Dedifferentiated amniotic fluid mesenchymal stem cell (primary cell): Measurements from ENCODE around the gene TMEM61.
A peak's percentile ranks its signal among the peaks of the same experiment; 100 is the strongest.
"Not testable (repeated sequence)": the region's sequence is repeated elsewhere in the genome, so short reads cannot be mapped to it uniquely, and the experiment has no call there.

ENCODE experiments used
- DNase-seq: peaks from one replicate; pipeline ENCODE4 v3.0.0-alpha.2; 2016; ENCODE audit errors: extremely low spot score

TMEM61 gene

DNA sequence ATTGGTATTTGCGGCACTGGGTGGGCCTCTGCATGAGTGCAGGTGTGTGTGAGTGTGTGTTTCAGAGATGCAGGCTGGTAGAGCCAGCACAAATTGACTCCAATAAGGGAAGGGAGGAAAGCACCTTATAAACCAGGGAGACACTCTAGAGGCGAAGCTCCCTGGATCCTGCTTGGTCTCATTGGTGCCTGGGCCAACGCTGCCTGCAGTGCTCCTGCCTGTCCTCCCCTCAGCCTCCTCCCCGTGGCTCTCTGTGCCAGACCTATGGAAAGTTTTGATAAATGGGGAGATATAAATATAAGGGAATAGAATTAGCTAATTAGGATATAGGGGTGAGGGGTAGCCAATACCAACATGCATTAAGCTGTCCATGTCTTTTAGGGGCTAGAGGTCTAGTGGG is 20.9 kb downstream of the TMEM61 start:
- DNase-seq: no peak

DNA sequence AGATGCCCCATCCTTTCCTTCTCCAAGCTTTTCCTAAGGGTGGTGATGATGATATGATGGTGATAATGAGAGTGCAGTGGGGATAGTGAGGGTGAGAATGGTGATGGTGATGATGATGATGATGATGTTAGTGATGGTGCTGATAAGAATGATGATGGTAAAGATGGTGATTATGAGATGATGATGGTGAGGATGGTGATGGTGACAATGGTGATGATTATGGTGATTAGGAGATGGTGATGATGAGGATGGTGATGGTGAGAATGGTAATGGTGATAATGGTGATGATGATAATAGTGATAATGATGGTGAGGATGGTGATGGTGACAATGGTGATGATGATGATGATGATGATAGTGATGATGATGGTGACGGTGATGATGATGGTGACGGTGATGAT is 22.3 kb downstream of the TMEM61 start:
- no peak for DNase-seq

DNA sequence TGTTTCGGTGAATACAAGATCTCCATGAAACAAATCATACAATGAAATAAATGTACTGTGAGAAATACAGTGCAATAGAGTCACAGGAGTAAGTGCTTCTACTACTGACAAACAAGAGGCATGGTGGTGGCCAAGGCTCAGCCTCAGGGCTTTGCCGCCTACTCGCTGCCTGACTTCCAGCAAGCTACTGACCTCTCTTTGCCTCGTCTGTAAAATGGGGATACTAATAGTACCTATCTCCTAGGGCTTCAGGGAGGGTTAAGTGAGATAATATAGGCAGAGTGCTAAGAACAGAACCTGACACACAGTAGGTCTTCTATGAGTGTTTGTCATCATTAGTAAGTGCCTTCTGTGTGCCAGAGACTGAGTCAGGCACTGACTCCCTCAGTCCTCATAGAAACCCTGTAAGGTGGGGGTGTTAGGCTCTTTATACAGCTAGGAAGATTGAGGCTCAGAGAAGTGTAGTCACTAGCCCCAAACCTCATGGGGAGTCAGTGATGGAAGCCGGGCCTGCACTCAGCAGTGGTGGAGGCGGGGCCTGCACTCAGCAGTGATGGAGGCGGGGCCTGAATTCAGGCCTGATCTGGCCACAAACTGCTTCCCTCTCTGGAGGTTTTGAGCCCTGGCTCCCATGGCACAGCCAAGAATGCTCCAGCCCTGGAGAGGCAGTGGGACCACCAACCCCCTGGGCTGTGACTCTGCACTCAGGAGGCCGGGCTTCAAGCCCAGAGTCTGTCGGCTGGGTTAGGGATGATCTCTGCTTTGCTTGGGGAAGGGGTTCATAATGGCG is 25.1 kb downstream of the TMEM61 start:
- DNase-seq: no peak

DNA sequence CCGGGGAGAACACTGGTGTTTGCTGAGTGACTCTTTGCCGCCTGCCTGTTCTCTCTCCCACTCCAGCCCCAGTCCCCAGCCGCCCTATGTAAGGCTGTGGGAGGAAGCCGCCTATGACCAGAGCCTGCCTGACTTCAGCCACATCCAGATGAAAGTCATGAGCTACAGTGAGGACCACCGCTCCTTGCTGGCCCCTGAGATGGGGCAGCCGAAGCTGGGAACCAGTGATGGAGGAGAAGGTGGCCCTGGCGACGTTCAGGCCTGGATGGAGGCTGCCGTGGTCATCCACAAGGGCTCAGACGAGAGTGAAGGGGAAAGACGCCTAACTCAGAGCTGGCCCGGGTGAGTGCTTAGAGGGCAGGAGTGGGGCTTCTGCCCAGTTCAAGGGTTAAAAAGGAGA is 26.5 kb downstream of the TMEM61 start:
- DNase-seq: no peak

DNA sequence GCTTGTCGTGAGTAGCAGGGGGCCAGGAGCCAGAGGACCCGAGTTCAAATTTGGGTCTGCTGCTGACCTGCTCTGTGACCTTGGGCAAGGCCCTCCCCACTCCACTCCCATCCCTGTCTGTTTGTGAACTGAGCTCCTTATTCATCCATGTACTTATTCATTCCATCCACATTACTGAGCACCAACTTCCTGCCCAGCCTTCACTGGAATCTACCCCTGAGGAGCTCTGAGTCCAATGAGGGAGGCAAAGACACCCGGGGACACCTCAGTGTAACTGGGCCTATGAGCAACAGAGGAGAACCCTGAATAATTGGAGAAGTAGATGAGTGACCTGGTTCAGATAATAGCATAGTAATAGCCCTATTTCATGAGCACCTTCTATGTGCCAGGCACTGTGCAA is 27.2 kb downstream of the TMEM61 start:
- peak; percentile 51 for DNase-seq

DNA sequence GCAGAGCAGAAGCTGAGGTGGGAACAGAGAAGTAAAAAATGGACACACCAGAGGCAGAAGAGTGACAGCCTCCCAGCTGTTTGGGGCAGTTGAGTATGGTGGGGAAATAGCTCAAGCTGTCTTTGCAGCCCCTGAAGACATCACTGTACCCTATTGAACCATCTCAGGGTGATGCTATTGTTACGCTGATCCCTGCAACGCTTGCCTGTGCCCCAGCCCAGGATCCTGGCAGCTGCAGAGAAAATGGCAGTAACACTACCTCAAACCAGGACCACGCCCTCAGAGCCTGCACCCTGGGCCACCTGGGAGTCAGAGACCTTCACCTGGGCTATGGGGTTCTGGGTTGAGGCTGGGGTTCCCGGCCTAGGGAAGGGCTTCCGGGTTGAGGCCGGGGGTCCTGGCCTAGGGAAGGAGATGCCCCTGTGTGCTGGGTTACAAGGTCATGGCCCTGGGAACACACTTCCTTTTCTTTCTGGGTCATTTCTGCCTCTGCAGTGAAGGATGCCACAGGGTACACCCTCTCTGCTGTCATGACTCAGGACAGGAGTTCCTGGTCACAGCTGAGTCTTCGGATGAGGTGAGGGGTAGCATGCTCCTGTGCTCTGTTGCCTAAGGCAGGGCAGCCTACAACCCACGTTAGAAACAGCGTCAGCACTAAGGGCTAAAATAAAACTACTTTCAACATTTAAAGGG is 29.9 kb downstream of the TMEM61 start:
- DNase-seq: no peak

DNA sequence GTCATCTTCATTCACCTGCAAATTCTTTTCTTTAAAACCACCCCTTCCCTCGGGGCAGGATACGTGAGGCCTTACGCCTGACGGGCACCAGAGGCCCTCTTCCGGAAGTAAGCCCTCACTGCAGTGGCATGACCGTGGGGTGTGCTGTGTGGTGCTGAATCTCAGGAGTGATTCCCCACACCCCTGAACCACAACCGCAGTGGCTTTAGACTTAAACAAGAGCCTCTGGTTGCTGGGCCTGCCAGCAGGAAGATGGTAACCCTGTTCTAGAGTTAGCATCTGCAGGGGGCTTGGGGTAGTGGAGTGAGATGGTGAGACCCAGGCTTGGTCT is 30.4 kb downstream of the TMEM61 start:
- DNase-seq: no peak

DNA sequence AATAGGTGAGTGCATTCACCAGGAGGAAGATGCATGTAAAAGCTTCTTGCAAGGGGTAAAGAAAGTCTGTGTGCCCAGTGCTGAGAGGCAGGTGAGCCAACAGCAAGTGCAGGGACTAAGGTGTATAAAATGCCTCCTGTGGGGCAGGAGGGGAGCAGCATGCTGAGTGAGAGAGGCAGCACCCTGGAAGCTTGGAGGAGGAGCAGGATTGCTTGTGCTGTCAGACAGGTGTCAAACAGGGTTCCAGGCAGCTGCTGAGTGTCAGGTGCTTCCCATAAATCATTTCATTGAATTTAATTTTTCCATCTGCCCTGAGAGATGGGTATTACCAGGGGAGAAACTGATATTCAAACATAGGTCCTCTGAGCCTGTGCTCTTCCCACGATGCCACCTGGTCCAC is 32.2 kb downstream of the TMEM61 start:
- DNase-seq: no peak

DNA sequence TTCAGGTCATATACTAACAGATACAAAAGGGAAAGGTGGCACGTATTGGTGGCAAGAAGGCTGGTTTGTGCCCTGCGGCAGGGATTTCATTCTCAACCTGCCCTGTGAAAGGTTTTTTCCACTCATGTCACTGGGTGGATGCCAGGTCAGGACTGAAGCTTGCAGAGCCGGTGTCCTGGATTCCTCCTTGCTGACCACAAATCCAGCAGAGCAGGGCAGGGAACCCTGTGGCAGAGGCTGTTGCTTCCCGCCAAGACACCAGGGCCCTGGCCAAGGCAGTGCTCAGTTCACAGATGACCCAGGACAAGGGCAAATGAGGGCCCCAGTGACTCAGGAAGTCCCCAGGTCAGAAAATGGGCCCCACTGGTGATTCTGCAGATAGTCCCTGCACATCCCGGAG is 34.7 kb downstream of the TMEM61 start:
- no peak for DNase-seq

DNA sequence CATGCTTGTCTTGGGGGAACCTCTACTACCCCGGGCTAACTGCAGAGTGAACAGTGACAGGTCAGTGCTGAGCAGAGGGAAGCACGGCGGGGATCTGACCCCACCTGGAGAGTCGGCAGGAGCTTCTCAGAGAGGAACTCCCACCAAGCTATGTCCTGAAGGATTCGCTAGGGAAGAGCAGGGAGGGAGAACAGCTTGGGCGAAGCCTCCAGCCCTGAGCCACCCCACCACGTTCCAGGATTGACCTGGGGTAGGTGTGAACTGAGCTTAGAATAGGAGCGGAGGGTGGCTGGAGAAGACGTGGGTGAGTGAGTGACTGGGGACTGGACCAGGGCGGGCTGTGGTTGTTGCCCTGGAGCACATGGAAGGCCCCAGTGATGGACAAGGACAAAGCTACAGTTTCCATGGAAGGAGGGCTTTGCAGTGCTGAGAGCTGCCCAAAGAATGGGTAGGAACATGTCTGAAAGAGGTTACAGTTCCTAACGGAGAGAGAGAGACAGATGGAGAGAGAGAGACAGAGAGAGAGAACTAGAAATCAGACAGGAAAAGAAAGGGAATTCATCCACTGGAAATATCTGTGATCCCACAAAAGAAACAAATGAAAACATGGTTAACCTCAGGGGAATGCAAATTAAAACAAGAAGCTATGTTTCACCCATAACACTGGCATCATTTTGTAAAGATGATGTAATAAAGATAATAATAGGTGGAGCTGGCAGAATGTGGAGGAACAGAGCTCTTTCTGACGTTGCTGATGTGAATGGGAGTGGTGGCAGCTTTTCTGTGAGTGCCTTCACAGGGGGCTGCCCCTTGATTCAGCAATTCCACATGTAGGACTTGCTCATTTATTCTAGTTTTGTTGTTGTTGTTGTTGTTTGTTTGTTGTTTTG is 35.5 kb downstream of the TMEM61 start:
- peak; percentile 39 for DNase-seq

DNA sequence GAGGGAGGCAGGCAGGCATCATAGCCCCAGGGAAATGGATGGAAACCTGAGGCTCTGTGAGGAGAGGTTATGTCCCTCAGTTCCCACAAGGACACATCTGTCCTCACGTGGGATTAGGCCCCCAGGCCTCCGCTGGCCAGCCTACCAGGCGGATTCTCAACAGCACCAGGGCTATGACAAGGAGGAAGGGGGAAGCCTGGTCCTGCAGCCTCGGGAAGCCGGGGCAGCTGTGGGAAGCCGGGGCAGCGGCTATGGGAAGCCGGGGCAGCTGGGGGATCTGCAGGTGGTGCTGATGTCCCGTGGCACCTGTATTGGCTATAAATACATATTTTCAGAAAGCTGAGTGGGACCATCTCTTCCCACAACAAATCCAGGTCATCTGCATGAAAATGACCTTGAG is 38.0 kb downstream of the TMEM61 start:
- DNase-seq: no peak

DNA sequence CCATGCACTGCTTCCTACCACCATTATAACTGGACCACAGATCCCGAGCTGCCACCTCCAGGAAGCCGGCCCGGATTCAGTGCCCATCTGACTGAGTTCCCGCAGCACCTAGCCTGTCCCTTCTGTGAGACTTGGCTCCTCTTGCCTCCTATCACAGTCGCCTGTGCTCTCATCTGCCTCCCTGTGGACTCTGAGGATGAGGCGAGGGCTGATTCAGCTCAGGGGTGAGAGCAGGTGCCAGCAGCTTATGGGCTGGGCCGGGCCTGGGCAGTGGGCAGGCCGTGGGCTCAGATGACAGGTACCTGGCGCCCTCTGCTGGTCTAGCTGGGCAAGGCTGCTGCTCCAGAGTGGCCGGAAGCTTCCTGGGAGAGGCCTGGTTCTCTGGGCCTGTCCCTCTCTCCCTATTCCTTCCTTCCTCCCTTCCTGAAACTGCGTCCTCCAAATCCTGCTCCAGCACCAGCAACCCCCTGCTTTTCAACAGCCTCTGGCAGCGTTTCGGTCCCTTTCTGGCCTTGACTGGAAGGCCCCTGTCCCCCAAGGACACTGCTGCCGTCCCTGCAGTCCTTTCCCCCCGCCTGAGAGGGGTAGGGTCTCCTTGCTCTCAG is 41.6 kb downstream of the TMEM61 start:
- peak; percentile 83 for DNase-seq

DNA sequence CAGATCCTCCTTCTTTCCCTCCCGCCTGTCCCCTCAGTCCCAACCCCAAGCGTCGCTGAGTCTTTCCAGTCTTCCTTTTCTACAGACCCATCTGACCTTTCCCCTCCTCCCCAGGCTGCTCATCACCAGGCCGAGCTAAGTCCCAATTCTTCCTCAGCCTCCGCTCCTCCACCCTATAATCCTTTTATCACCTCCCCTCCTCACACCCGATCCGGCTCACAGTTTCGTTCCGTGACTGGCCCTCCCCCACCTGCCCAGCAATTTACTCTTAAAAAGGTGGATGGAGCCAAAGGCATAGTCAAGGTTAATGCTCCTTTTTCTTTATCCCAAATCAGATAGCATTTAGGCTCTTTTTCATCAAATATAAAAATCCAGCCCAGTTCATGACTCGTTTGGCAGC is 43.7 kb downstream of the TMEM61 start:
- DNase-seq: not testable (repeated sequence)

DNA sequence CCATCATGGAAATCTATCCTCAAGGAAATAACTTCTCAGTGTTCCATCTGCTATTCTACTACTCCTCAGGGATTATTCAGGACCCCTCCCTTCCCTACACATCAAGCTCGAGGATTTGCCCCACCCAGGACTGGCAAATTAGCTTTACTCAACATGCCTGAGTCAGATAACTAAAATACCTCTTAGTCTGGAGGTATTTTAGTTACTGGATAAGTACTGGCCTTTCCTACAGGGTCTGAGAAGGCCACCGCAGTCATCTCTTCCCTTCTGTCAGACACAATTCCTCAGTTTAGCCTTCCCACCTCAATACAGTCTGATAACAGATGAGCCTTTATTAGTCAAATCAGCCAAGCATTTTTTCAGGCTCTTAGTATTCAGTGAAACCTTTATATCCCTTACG is 46.3 kb downstream of the TMEM61 start:
- DNase-seq: not testable (repeated sequence)

DNA sequence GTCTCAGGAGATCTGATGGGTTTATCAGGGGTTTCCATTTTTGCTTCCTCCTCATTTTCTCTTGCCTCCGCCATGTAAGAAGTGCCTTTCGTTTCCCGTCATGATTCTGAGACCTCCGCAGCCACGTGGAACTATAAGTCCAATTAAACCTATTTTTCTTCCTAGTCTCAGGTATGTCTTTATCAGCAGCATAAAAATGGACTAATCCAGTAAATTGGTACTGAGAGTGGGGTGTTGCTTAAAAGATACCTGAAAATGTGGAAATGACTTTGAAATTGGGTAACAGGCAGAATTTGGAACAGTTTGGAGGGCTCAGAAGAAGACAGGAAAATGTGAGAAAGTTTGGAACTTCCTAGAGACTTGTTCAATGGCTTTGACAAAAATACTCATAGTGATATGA is 50.7 kb downstream of the TMEM61 start:
- DNase-seq: not testable (repeated sequence)

DNA sequence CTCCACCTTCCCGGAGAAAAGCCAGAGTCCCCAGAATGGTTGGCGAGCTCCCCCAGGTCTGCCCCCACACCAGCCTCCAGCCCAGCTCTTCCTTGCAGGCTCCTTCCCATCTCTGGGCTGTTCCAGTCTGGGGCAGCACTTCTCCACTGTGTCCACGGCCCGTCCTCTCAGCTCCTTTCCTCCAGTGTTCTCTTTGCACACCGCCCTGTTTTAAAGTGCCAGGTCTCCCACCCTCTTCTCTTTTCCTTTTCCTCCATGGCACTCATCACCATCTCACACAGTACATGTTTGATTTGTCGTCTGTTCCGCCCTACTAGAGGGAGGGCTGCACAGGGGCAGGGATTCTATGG is 52.8 kb downstream of the TMEM61 start:
- DNase-seq: no peak

DNA sequence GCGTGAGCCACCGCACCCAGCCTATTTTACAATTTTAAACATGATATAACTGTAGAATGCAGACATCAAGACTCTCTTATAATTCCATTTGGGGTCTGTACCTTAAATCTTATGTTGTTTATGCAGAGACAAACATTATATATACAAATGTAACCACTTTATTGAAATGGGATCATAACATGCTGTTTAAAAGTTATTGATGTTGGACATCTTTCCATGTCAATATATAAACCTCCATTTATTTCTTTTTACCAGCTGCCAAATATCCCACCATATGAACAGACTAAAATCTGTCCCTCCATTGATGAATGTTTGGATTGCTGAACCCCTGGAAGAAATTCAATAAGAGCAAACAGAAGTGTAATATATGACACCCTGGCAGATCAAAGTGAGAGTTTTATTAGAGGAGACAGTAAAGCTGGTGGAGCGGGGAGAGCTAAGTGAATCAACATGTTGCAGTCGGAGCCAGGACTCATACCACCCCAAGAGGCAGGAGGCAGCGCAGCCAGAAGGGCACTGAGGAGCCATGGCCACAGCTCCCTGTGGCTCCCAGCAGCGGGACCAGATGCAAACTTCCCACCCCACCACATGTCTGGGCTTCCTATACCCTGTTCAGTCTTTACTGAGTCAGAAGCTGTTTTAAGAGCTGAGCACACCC is 54.2 kb downstream of the TMEM61 start:
- DNase-seq: no peak

DNA sequence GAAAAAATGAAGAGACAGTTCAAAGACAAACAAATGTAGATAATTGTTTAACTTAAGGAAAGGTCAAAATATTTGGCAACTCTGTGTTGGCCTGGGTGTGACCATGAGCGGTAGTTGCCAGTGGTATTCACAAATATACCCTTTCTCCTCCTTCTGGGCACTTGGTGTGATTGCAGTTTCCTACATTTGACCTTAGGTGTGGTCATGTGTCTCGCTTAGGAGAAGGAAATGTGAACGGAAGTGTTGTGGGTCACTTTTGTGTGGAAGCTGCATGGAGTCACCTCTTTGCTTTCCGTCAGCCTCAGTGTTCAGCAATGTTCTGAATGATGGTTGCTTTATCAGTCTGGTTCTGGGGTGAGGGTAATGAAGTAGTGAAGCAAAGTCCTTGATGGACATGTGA is 55.5 kb downstream of the TMEM61 start:
- DNase-seq: no peak

DNA sequence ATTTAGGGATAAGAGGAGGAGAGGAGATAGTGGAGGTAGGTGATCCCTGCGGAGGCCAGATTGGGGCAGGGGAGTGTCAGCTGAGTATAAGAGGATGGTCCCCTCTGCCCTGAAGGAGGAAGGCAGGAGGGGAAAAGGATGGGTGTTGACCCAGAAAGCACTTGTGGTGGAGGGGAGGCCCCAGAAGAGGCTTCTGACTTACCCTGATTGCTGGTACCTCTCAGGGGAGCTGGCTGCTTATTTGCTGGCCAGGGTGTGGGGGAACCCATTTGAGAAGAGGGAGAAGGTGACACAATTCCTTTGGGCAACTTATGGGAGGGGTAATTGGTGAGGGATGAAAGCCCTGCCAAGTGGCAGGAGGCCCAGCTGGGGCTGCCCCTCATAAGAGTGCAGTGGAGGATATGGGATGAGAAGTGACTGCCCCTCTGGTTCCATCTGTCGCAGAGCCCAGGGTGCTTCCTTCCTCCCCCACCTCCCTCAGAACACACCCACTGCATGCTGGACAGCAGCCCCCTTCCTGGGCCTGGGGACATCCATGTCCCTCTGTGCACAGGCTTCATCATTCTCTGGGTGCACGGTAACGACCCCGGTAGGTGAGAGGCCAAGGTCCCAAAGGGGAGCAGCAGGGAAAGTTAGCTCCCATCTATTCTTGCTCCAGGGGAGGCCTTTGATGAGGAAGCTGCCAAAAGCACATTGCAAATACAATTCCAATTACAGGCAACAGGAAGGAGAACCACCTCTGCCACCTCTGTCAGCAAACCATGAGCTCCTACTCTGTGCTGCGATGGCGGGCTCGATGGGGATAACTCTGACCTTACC is 57.5 kb downstream of the TMEM61 start:
- no peak for DNase-seq

DNA sequence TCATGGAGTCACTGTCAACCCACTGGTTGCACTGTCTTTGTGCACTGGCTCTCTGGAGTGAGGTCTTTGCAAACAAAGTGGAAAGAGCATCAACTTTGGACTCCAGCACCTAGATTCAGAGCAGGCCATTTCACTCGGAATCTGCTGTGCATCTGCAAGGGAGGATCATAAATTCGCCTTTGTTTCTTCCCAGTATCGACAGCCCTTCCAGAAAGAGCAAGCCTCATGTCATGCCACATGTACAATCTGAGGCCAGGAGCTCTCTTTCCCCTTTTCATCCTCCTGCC is 58.1 kb downstream of the TMEM61 start:
- no peak for DNase-seq

DNA sequence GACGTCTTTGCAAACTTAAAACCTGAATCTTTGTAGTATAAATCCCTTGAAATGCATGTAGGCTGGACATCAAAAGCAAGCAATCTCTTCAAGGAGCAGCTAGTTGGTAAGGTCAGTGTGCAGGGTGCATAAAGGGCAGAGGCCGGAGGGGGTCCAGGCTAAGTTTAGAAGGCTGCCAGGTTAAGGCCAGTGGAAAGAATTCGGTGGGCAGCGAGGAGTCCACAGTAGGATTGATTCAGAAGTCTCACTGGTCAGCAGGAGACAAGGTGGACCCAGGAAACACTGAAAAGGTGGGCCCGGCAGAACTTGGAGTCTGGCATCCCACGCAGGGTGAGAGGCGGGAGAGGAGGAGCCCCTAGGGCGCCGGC is 58.5 kb downstream of the TMEM61 start:
- DNase-seq: no peak
